HFFc6 (cell line): Measurements from ENCODE around the gene SPATS1. TPM values are rescaled to one million over a fixed set of nuclear protein-coding genes. Genes with fewer than 3 reads are reported as not detected.
"Not testable (repeated sequence)": the region's sequence is repeated elsewhere in the genome, so short reads cannot be mapped to it uniquely, and the experiment has no call there.

Experiments used
- DNase-seq: peaks from one replicate; pipeline ENCODE4 v3.0.0-alpha.2; 2018
- H3K27ac Mint-ChIP-seq: 2 replicates; pipeline ENCODE4 v1.8.0; 2020; ENCODE audit warnings: mild to moderate bottlenecking, mixed read lengths
- H3K27me3 Mint-ChIP-seq: 2 replicates; pipeline ENCODE4 v1.8.0; 2021; ENCODE audit warnings: mild to moderate bottlenecking, moderate library complexity, mixed read lengths; ENCODE audit not compliant: insufficient read depth
- H3K36me3 Mint-ChIP-seq: 2 replicates; pipeline ENCODE4 v1.8.0; 2021; ENCODE audit warnings: low read depth, mixed read lengths
- H3K4me1 Mint-ChIP-seq: 2 replicates; pipeline ENCODE4 v1.8.0; 2020; ENCODE audit warnings: low read depth, mixed read lengths
- H3K4me3 Mint-ChIP-seq: 2 replicates; pipeline ENCODE4 v1.8.0; 2020; ENCODE audit warnings: mild to moderate bottlenecking, moderate library complexity, mixed read lengths
- H3K9me3 Mint-ChIP-seq: 2 replicates; pipeline ENCODE4 v1.8.0; 2020; ENCODE audit warnings: mild to moderate bottlenecking, mixed read lengths
- total RNA-seq, 6 experiments: library from RNA; stranded (reverse); fragmentation: NEBNext Ultra II Directional; extraction: Animal tissue kit (Norgen Biotek cat#: 25700); gene quantifications; 2 replicates in 1 of 6; 3 replicates in 5 of 6; pipeline ENCODE4 v1.2.3, GENCODE V29; 2021
- TF ChIP-seq, protein P1 (sequence below): fragments of 200-600 bp; sonication (generic); IDR thresholded peaks from 2 replicates; pipeline ENCODE4 v1.5.0; 2021; ENCODE audit warnings: antibody characterized with exemption, mild to moderate bottlenecking

The SPATS1 gene
- total RNA-seq, 6 experiments from 2014 or later, result not detected

- peaks cover 27% of the 10 kb centered on the region for H3K4me1 Mint-ChIP-seq
- H3K27me3 Mint-ChIP-seq, result peaks cover 6% of the 10 kb centered on the region
- H3K4me3 Mint-ChIP-seq, result peak within 1 kb of the TSS; percentile 98
- peaks cover 15% of the 10 kb centered on the region; the same call in 1 of the 2 replicates for H3K36me3 Mint-ChIP-seq
- H3K27ac Mint-ChIP-seq, result peak within 1 kb of the TSS; percentile 83
- no peaks in the 10 kb centered on the region for H3K9me3 Mint-ChIP-seq
- DNase-seq, result peak; percentile 80
- TF ChIP-seq, protein P1, sequence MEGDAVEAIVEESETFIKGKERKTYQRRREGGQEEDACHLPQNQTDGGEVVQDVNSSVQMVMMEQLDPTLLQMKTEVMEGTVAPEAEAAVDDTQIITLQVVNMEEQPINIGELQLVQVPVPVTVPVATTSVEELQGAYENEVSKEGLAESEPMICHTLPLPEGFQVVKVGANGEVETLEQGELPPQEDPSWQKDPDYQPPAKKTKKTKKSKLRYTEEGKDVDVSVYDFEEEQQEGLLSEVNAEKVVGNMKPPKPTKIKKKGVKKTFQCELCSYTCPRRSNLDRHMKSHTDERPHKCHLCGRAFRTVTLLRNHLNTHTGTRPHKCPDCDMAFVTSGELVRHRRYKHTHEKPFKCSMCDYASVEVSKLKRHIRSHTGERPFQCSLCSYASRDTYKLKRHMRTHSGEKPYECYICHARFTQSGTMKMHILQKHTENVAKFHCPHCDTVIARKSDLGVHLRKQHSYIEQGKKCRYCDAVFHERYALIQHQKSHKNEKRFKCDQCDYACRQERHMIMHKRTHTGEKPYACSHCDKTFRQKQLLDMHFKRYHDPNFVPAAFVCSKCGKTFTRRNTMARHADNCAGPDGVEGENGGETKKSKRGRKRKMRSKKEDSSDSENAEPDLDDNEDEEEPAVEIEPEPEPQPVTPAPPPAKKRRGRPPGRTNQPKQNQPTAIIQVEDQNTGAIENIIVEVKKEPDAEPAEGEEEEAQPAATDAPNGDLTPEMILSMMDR, result peak; percentile 98
These were observed 29.3 kb upstream of the SPATS1 start, which contains the start of gene AARS2 for GRCh38 chr6:44312901-44313788. Gene AARS2 (minus strand): TSS chr6:44313347. CDS start chr6:44313323, 24 bp downstream.

DNA sequence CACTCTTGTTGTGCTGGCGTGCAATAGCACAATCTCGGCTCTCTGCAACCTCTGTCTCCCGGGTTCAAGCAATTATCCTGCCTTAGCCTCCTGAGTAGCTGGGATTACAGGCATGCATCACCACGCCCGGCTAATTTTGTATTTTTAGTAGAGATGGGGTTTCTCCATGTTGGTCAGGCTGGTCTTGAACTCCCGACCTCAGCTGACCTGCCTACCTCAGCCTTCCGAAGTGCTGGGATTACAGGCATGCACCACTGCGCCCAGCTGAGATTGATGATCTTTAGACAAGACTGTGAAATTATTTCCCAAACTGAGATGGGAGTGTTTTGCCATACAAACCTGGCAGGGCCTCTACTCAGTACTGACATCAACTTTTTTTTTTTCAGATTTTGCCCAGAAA is 27.8 kb upstream of the SPATS1 start:
- not testable (repeated sequence) for H3K27ac Mint-ChIP-seq, H3K9me3 Mint-ChIP-seq, DNase-seq, H3K36me3 Mint-ChIP-seq, H3K4me3 Mint-ChIP-seq
- H3K27me3 Mint-ChIP-seq, result peaks cover 12% of the 10 kb centered on the region
- H3K4me1 Mint-ChIP-seq, result peaks cover 17% of the 10 kb centered on the region

DNA sequence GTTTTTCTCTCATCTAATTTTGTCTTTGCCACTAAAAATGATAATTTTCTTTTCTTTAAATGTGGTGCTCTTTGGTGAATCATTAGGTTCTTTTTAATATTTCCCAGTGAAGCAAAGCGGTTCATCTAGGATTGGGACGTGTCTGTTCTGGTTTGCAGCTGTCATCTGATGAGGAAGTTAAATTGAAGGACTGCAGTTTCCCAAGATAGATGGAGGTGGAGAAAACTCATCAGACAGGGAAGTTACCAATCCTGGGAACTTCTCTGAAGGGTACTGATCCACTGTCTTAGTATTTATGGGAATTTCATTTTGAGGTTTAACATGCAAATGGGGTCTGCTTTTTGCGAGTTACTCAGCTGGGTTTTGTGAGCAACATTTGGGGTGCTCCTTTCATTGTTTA is 26.9 kb upstream of the SPATS1 start:
- Mint-ChIP-seq H3K4me1 (peaks cover 11% of the 10 kb centered on the region), H3K27me3 (peaks cover 21% of the 10 kb centered on the region), H3K27ac (no peak overlapping the region), H3K4me3 (no peak overlapping the region), H3K9me3 (no peaks in the 10 kb centered on the region), H3K36me3 (no peaks in the 10 kb centered on the region)
- no peak for DNase-seq
- TF ChIP-seq, protein P1, result no peak

DNA sequence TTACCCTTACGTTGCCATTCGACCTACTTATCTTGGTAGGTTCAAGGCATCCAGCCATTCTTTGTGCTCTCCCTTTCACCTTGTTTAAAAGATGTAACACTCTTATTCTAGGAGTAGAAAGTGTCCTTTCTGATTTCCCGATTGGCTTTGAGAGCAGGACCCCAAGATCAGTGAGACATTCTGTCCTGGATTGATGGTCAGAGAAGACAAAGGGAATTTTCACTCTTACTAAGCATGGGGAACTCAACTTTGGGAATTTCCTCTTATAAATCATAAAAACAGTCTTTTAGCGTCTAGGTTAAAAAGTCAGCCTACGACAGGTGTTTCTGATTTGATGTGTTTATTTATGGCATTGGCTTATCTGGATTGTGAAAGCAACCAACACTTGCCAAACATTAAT is 26.5 kb upstream of the SPATS1 start:
- H3K36me3 Mint-ChIP-seq, result no peaks in the 10 kb centered on the region
- H3K9me3 Mint-ChIP-seq, result no peaks in the 10 kb centered on the region
- TF ChIP-seq, protein P1, result no peak
- peaks cover 11% of the 10 kb centered on the region for H3K4me1 Mint-ChIP-seq
- H3K27me3 Mint-ChIP-seq, result peaks cover 25% of the 10 kb centered on the region
- no peak overlapping the region for H3K27ac Mint-ChIP-seq
- no peak for DNase-seq
- no peak overlapping the region for H3K4me3 Mint-ChIP-seq

DNA sequence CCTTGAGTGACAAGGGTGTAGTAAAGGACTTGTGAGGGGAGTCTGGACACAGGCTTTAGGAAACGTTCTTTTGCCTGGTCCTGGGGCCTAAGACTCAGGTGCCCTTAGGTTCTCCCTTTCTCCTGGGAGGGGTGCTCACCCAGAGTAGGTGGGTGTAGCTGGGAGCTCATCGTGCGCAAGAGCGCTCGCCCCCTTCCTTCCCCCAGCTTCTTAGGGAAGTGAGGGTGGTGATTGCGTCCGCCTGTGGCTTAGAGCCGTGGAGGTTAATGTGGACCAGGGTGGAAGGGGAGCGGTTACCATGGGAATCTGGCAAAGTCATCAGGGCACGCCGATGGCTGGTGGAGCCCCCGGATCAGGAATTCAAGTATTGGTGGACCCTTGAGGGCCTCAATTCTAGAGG is 26.0 kb upstream of the SPATS1 start:
- peaks cover 25% of the 10 kb centered on the region for H3K27me3 Mint-ChIP-seq
- no peak overlapping the region for H3K4me3 Mint-ChIP-seq
- H3K36me3 Mint-ChIP-seq, result no peaks in the 10 kb centered on the region
- no peak for DNase-seq
- H3K4me1 Mint-ChIP-seq, result peaks cover 11% of the 10 kb centered on the region
- TF ChIP-seq, protein P1, result no peak
- no peak overlapping the region for H3K27ac Mint-ChIP-seq
- no peaks in the 10 kb centered on the region for H3K9me3 Mint-ChIP-seq

DNA sequence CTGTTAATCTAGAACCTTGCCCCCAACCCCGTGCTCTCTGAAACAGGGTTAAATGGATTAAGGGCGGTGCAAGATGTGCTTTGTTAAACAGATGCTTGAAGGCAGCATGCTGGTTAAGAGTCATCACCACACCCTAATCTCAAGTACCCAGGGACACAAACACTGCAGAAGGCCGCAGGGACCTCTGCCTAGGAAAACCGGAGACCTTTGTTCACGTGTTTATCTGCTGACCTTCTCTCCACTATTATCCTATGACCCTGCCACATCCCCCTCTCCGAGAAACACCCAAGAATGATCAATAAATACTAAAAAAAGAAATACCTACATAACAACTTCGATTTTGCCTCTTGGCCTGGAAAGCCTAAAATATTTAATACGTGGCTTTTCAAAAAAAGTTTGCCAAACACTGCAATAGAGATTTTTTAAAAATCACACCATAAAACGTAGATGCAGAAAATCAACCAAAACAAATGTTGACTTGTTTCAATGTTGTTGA is 25.3 kb upstream of the SPATS1 start:
- not testable (repeated sequence) for H3K4me1 Mint-ChIP-seq, H3K36me3 Mint-ChIP-seq, H3K4me3 Mint-ChIP-seq, H3K9me3 Mint-ChIP-seq, DNase-seq, H3K27ac Mint-ChIP-seq
- H3K27me3 Mint-ChIP-seq, result peaks cover 25% of the 10 kb centered on the region
